HepG2 (cell line): ENCODE measurements around the gene SPATA12. TPM values are rescaled to one million over a fixed set of nuclear protein-coding genes. Genes with fewer than 3 reads are reported as not detected.

ENCODE experiments used
- EED ChIP-seq: sonication (generic); formaldehyde crosslinking; IDR thresholded peaks from 2 replicates; pipeline ENCODE4 v1.5.0; 2020; ENCODE audit warnings: mild to moderate bottlenecking, missing genetic modification reagents
- KDM2A ChIP-seq: sonication (generic); formaldehyde crosslinking; IDR thresholded peaks from 2 replicates; pipeline ENCODE4 v1.4.0; 2020; ENCODE audit warnings: low read depth, missing genetic modification reagents, borderline replicate concordance
- PATZ1 ChIP-seq: sonication (generic); formaldehyde crosslinking; IDR thresholded peaks from 2 replicates; pipeline ENCODE4 v1.4.0; 2020; ENCODE audit warnings: missing genetic modification reagents
- SYNCRIP ChIP-seq: fragments of 200-400 bp; formaldehyde crosslinking; IDR thresholded peaks from 2 replicates; pipeline ENCODE4 v1.6.1; 2018; ENCODE audit warnings: mild to moderate bottlenecking, low read depth, low read length; ENCODE audit not compliant: insufficient read depth
- ZKSCAN1 ChIP-seq: fragments of 150-350 bp; IDR thresholded peaks from 2 replicates; pipeline ENCODE4 v1.6.1; 2014; ENCODE audit warnings: low read length
- ZNF382 ChIP-seq: sonication (generic); formaldehyde crosslinking; IDR thresholded peaks from 2 replicates; pipeline ENCODE4 v1.5.0; 2020; ENCODE audit warnings: missing genetic modification reagents, mild to moderate bottlenecking, borderline replicate concordance
- ZNF598 ChIP-seq: sonication (generic); formaldehyde crosslinking; IDR thresholded peaks from 2 replicates; pipeline ENCODE4 v1.5.1; 2020; ENCODE audit warnings: mild to moderate bottlenecking, missing genetic modification reagents, borderline replicate concordance
- ZNF740 ChIP-seq: sonication (generic); formaldehyde crosslinking; IDR thresholded peaks from 2 replicates; pipeline ENCODE4 v1.4.0; 2020; ENCODE audit warnings: missing genetic modification reagents
- ZXDC ChIP-seq: sonication (generic); formaldehyde crosslinking; IDR thresholded peaks from 2 replicates; pipeline ENCODE4 v1.5.0; 2020; ENCODE audit warnings: mild to moderate bottlenecking, missing genetic modification reagents
- polyA plus RNA-seq, 8 experiments: library from polyadenylated mRNA; depleted of rRNA in 3 of 8; stranded (reverse) in 7 of 8; unstranded in 1 of 8; fragments of >200 nt; fragmentation: Illumina TruSeq in 4 of 8; extraction: Trizol in 4 of 8; gene quantifications; 2 replicates each; pipeline versions ENCODE4 v1.2.1 to v1.2.3, GENCODE V29; 2011 to 2016; ENCODE audit warnings: low read depth in 4 of 8, missing spikeins in 1 of 8, mixed read lengths in 1 of 8; ENCODE audit not compliant: insufficient read depth in 1 of 8
- total RNA-seq, 5 experiments: library from RNA; depleted of rRNA; stranded (reverse); fragments of >200 nt; fragmentation: Illumina TruSeq; extraction: Trizol; gene quantifications; 2 replicates each; pipeline ENCODE4 v1.2.3, GENCODE V29; 2016; ENCODE audit warnings: low read depth in 1 of 5
- TF ChIP-seq, protein P1 (sequence below): fragments of 450-650 bp; IDR thresholded peaks from 2 replicates; pipeline ENCODE4 v1.6.1; 2017; ENCODE audit warnings: mild to moderate bottlenecking
- TF ChIP-seq, protein P2 (sequence below): sonication (generic); formaldehyde crosslinking; IDR thresholded peaks from 2 replicates; pipeline ENCODE4 v1.5.1; 2020; ENCODE audit warnings: mild to moderate bottlenecking, missing genetic modification reagents, moderate library complexity

Gene SPATA12
- total and polyA plus RNA-seq, 2 of the 13 experiments (the other 11 are each of a cell fraction or from before 2014, with no cell fraction given) = 0.09 to 0.25 TPM

DNA sequence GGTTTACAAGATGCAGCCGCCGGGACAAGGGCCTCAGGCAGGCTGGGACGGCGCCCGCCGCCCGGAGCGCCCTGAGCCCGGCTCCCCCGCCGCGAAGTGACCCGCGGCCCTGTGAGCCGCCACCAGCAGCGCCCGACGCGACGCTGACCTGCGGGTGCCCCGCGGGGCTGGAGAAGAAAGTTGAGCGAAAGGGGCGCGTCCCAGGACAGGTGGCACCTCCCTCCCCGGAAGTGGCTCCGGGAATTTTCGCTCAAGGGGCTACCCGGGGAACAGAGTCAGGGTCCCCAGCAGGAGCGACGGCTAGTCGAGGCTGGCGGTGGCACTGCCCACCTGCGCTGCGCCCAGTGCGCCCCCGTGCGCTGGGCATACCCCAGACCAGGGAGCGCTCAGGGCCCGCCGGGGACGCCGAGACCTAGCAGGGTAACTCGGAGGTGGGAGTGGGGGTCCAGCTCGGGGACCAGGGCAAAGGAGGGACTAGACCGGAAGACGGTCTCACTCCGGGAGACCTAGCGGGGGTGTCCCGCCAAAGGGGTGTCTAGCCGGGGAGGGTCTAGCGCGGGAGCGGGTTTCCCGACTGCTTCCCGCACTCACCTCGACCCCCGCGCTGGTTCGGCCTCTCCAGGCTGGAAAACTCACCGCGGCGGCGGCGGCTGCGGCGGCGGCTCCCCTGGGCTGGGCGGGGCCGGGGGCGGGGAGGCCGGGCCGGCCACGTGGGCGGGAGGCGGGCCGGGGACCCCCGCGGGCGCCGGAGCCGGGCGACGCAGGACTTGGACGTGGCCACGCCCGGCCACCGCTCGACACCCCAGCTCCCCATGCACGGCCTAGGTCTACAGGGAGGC is 18.4 kb downstream of the SPATA12 start (continued):
- TF ChIP-seq, protein P1, sequence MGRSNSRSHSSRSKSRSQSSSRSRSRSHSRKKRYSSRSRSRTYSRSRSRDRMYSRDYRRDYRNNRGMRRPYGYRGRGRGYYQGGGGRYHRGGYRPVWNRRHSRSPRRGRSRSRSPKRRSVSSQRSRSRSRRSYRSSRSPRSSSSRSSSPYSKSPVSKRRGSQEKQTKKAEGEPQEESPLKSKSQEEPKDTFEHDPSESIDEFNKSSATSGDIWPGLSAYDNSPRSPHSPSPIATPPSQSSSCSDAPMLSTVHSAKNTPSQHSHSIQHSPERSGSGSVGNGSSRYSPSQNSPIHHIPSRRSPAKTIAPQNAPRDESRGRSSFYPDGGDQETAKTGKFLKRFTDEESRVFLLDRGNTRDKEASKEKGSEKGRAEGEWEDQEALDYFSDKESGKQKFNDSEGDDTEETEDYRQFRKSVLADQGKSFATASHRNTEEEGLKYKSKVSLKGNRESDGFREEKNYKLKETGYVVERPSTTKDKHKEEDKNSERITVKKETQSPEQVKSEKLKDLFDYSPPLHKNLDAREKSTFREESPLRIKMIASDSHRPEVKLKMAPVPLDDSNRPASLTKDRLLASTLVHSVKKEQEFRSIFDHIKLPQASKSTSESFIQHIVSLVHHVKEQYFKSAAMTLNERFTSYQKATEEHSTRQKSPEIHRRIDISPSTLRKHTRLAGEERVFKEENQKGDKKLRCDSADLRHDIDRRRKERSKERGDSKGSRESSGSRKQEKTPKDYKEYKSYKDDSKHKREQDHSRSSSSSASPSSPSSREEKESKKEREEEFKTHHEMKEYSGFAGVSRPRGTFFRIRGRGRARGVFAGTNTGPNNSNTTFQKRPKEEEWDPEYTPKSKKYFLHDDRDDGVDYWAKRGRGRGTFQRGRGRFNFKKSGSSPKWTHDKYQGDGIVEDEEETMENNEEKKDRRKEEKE = no peak
- TF ChIP-seq, protein P2, sequence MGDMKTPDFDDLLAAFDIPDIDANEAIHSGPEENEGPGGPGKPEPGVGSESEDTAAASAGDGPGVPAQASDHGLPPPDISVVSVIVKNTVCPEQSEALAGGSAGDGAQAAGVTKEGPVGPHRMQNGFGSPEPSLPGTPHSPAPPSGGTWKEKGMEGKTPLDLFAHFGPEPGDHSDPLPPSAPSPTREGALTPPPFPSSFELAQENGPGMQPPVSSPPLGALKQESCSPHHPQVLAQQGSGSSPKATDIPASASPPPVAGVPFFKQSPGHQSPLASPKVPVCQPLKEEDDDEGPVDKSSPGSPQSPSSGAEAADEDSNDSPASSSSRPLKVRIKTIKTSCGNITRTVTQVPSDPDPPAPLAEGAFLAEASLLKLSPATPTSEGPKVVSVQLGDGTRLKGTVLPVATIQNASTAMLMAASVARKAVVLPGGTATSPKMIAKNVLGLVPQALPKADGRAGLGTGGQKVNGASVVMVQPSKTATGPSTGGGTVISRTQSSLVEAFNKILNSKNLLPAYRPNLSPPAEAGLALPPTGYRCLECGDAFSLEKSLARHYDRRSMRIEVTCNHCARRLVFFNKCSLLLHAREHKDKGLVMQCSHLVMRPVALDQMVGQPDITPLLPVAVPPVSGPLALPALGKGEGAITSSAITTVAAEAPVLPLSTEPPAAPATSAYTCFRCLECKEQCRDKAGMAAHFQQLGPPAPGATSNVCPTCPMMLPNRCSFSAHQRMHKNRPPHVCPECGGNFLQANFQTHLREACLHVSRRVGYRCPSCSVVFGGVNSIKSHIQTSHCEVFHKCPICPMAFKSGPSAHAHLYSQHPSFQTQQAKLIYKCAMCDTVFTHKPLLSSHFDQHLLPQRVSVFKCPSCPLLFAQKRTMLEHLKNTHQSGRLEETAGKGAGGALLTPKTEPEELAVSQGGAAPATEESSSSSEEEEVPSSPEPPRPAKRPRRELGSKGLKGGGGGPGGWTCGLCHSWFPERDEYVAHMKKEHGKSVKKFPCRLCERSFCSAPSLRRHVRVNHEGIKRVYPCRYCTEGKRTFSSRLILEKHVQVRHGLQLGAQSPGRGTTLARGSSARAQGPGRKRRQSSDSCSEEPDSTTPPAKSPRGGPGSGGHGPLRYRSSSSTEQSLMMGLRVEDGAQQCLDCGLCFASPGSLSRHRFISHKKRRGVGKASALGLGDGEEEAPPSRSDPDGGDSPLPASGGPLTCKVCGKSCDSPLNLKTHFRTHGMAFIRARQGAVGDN (CRISPR knock-in tag) = peak; percentile 82
- TF ChIP-seq ZNF598 (CRISPR knock-in tag) (no peak), ZKSCAN1 (no peak), SYNCRIP (no peak), KDM2A (peak; percentile 67; the same call in 1 of the 2 replicates), ZNF382 (CRISPR knock-in tag) (no peak), PATZ1 (CRISPR knock-in tag) (peak; percentile 40), ZXDC (no peak), EED (CRISPR knock-in tag) (no peak), ZNF740 (CRISPR knock-in tag) (no peak)
